ENCODE measurements around the gene AGFG2.

GRCh38 chr7:100599911-100600729, 61.1 kb downstream of the AGFG2 start:
- TF ChIP-seq CTCF (IDR thresholded peaks at IDR 0.05) = no peak; the same call in 1 of the 2 replicates
- no peak for TF ChIP-seq SIN3A (IDR thresholded peaks at IDR 0.05; ENCODE audit: borderline replicate concordance, insufficient read depth, low read depth, low read length)
- TF ChIP-seq POLR2AphosphoS5 (IDR thresholded peaks at IDR 0.05; ENCODE audit: low read depth, low read length) = no peak
- no peak for TF ChIP-seq REST (IDR thresholded peaks at IDR 0.05; ENCODE audit: insufficient read depth in 1 of 2, low read depth in 2 of 2, low read length in 1 of 2)
- no peak for TF ChIP-seq TCF7L2 (IDR thresholded peaks at IDR 0.05; ENCODE audit: low read depth, low read length)

All from Panc1 (cell line).